Measurements from ENCODE around the gene TUBD1. TPM values are rescaled to one million over a fixed set of nuclear protein-coding genes. Genes with fewer than 3 reads are reported as not detected.
"Not testable (repeated sequence)": the region's sequence is repeated elsewhere in the genome, so short reads cannot be mapped to it uniquely, and the experiment has no call there.

The TUBD1 gene
- total RNA-seq: 5.0 and 5.9 TPM in 2 replicates

GRCh38 chr17:59892924-59893675 lies at the start of gene TUBD1, which contains the start of gene RPS6KB1:
TUBD1 (minus strand) TSS chr17:59892943; CDS start chr17:59891002, 1,941 bp downstream.
RPS6KB1 (plus strand) TSS chr17:59893121; CDS start chr17:59893185, 64 bp downstream.
- no peak for DNase-seq (ENCODE audit: extremely low read depth, low read depth, low spot score)

- no peak for DNase-seq (ENCODE audit: extremely low read depth, low read depth, low spot score)
These were observed 48.4 kb upstream of the TUBD1 start for GRCh38 chr17:59941131-59941530.

GRCh38 chr17:59940697-59941096 lies 48.0 kb upstream of the TUBD1 start:
- DNase-seq (ENCODE audit: extremely low read depth, low read depth, low spot score): not testable (repeated sequence)

- not testable (repeated sequence) for DNase-seq (ENCODE audit: extremely low read depth, low read depth, low spot score)
These were observed 40.6 kb upstream of the TUBD1 start for GRCh38 chr17:59933317-59933716.

- not testable (repeated sequence) for DNase-seq (ENCODE audit: extremely low read depth, low read depth, low spot score)
These were observed 38.0 kb upstream of the TUBD1 start for GRCh38 chr17:59930768-59931167.

- not testable (repeated sequence) for DNase-seq (ENCODE audit: extremely low read depth, low read depth, low spot score)
These were observed 37.4 kb upstream of the TUBD1 start for GRCh38 chr17:59930121-59930520.

- DNase-seq (ENCODE audit: extremely low read depth, low read depth, low spot score): not testable (repeated sequence)
These were observed 27.9 kb upstream of the TUBD1 start for GRCh38 chr17:59920637-59921036.

GRCh38 chr17:59916446-59916845 lies 23.7 kb upstream of the TUBD1 start:
- DNase-seq (ENCODE audit: extremely low read depth, low read depth, low spot score): no peak

- no peak for DNase-seq (ENCODE audit: extremely low read depth, low read depth, low spot score)
These were observed 21.6 kb upstream of the TUBD1 start for GRCh38 chr17:59914274-59914854.

GRCh38 chr17:59907467-59907866 lies 14.7 kb upstream of the TUBD1 start:
- DNase-seq (ENCODE audit: extremely low read depth, low read depth, low spot score): no peak

GRCh38 chr17:59903455-59903854 lies 10.7 kb upstream of the TUBD1 start:
- no peak for DNase-seq (ENCODE audit: extremely low read depth, low read depth, low spot score)

GRCh38 chr17:59901604-59902003 lies 8.9 kb upstream of the TUBD1 start:
- DNase-seq (ENCODE audit: extremely low read depth, low read depth, low spot score): no peak

- DNase-seq (ENCODE audit: extremely low read depth, low read depth, low spot score): no peak
These were observed 6.4 kb upstream of the TUBD1 start for GRCh38 chr17:59899099-59899498.

GRCh38 chr17:59897090-59897489 lies 4.3 kb upstream of the TUBD1 start:
- DNase-seq (ENCODE audit: extremely low read depth, low read depth, low spot score): no peak

GRCh38 chr17:59893676-59894100 lies 945 bp upstream of the TUBD1 start:
- DNase-seq (ENCODE audit: extremely low read depth, low read depth, low spot score): no peak

GRCh38 chr17:59892251-59892923 lies 356 bp downstream of the TUBD1 start:
- peak; percentile 98 for DNase-seq (ENCODE audit: extremely low read depth, low read depth, low spot score)

GRCh38 chr17:59890720-59891119 lies 2.0 kb downstream of the TUBD1 start:
- no peak for DNase-seq (ENCODE audit: extremely low read depth, low read depth, low spot score)

GRCh38 chr17:59888145-59888750 lies 4.5 kb downstream of the TUBD1 start:
- DNase-seq (ENCODE audit: extremely low read depth, low read depth, low spot score): no peak

- no peak for DNase-seq (ENCODE audit: extremely low read depth, low read depth, low spot score)
These were observed 7.9 kb downstream of the TUBD1 start for GRCh38 chr17:59884861-59885260.

- DNase-seq (ENCODE audit: extremely low read depth, low read depth, low spot score): no peak
These were observed 14.1 kb downstream of the TUBD1 start for GRCh38 chr17:59878624-59879023.

- no peak for DNase-seq (ENCODE audit: extremely low read depth, low read depth, low spot score)
These were observed 14.8 kb downstream of the TUBD1 start for GRCh38 chr17:59877965-59878364.
